Kidney tubule cell (primary cell): ENCODE measurements around the gene ACOT13.
"Not testable (repeated sequence)": the region's sequence is repeated elsewhere in the genome, so short reads cannot be mapped to it uniquely, and the experiment has no call there.

Source experiments
- DNase-seq: peaks from one replicate; pipeline ENCODE4 v3.0.0-alpha.2; 2018; ENCODE audit warnings: low spot score

The ACOT13 gene

GRCh38 chr6:24730653-24731052, 63.8 kb downstream of the ACOT13 start:
- not testable (repeated sequence) for DNase-seq

DNA sequence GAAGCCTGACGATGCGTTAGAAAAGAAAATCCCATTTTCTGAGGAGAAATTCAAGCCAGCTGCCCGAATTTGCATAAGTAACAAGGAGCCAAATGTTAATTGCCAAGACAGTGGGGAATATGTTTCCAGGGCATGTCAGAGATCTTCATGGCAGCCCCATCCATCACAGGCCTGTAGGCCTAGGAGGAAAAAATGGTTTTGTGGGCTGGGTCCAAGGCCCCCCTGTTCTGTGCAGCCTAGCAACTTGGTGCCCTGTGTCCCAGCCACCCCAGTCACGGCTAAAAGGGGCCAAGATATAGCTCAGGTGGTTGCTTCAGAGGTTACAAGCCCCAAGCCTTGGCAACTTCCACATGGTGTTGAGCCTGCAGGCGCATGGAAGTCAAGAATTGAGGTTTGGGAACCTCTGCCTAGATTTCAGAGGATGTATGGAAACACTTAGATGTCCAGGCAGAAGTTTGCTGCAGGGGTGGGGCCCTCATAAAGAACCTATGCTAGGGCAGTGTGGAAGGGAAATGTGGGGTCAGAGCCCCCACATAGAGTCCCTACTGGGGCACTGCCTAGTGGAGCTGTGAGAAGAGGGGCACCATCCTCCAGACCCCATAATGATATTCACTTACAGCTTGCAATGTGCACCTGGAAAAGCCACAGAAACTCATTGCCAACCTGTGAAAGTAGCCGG, 64.7 kb downstream of the ACOT13 start:
- not testable (repeated sequence) for DNase-seq

DNA sequence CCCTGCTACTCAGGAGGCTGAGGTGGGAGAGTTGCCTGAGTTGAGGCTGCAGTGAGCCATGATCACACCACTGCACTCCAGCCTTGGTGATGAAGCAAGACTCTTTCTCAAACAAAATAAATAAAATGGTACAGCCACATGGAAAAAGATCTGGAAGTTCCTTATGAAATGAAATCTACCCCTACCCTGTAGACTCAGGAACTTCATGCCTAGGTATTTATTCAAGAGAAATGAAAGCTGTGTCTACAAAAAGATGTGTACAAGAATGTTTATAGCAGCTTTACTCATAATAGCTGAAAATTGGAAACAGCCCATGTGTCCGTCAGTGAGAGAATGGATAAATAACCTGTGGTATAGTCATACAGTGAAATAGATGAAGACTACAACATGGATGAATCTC, 67.3 kb downstream of the ACOT13 start:
- DNase-seq = no peak

GRCh38 chr6:24734710-24735109, 67.8 kb downstream of the ACOT13 start:
- DNase-seq = not testable (repeated sequence)

DNA sequence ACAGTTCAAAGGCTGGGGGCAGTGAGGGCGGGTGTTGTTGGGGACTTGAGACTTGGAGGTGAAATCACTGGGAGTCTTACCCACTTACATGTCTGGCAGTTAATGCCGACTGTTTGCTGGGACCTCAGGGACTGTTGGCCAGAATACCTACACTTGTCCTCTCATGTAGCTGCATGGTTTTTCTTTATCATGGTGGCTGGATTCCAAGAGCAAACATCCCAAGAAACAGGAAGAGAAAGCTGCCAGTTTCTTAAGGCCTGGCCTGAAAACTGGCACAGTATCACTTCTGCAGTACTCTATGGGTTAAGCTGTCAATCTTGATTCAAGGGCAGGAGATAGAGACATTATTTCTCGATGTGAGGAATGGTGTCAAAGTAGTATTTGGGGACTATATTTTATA, 71.9 kb downstream of the ACOT13 start:
- no peak for DNase-seq

DNA sequence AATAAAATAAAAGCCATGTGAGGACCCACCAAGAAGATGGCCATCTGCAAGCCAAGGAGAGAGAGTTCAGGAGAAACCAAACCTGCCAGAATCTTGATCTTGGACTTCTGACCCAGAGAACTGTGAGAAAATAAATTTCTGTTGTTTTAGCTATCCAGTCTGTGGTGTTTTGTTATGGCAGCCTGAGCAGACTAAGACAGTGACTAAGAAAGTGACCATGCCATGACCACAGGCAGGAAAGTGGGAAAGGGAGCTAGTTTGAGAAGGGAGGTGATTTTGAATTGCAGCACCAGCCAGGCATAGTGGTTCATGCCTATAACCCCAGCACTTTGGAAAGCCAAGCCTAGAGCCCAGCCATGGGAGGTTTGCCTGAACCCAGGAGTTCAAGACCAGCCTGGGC, 74.0 kb downstream of the ACOT13 start:
- peak; percentile 63 for DNase-seq

DNA sequence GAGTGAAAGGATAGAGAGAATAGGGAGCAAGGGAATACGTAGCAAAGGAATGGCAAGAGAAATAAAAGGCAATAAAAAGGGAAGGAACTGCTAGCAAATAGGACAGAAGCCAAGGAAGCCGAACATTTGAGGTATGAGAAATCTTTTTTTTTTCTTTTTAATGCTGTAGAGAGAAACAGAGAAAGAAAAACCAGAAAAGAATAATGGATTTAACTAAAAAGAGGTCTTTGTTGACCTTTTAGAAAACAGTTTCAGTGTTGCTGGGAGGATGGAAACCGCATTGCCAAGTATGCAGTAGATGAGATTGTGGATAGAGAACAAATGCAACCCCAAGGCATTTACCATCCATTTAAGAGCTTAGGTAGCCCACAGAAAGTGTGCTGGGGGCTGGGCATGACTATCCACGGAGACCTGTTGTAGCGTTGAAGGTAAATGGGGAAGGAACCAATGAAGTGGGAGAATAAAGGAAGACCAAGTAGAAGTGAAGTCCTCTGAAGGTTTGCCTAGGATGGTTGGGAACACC, 75.4 kb downstream of the ACOT13 start:
- DNase-seq = no peak

- peak; percentile 96 for DNase-seq
Observed at GRCh38 chr6:24743265-24743943, 76.5 kb downstream of the ACOT13 start.

DNA sequence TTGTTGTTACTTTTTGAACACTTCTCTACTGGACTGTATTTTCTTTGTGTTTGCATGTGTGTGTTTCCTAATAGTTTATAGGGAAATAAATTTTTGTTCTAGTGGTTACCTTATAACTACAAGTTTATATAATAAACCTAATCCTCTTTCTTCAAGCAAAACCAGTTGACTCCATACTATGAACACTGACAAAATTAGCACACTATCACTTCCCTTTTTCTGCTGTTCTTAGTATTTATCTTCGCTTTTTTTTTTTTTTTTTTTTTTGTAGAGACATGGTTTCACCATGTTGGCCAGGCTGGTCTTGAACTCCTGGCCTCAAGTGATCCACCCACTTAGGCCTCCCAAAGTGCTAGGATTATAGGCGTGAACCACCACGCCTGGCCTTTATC, 77.1 kb downstream of the ACOT13 start:
- no peak for DNase-seq

- no peak for DNase-seq
Observed at GRCh38 chr6:24744911-24745310, 78.0 kb downstream of the ACOT13 start.

DNA sequence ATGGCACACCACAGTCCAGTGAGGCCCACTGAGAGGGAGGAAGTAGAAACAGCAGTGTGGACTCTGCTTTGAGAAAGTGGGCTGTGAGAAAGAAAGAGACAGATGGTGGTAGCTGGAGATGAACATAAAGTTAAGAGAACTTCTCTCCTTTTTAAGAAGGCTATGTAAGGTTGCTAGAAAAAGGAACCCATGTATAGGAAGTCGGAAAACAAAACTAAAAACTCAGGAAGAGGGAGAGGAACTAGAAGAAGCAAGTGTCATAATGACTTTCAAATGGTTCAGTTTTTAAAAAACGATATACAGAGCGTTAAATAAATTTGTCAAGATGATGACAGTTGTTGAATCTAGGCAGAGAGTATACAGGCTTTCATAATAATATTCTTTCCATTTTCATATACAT, 82.4 kb downstream of the ACOT13 start:
- DNase-seq = no peak

DNA sequence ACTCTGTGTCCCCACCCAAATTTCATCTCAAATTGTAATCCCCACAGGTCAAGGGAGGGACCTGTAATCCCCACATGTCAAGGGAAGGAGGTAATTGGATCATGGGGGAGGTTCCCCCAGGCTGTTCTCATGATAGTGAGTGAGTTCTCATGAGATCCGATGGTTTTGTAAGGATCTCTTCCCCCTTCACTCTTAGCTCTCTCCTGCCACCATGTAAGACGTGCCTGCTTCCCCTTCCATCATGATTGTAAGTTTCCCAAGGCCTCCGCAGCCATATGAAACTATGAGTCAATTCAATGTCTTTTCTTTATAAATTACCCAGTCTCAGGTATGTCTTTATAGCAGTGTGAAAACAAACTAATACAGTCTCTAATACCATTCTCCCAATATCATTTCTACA, 84.0 kb downstream of the ACOT13 start:
- not testable (repeated sequence) for DNase-seq

DNA sequence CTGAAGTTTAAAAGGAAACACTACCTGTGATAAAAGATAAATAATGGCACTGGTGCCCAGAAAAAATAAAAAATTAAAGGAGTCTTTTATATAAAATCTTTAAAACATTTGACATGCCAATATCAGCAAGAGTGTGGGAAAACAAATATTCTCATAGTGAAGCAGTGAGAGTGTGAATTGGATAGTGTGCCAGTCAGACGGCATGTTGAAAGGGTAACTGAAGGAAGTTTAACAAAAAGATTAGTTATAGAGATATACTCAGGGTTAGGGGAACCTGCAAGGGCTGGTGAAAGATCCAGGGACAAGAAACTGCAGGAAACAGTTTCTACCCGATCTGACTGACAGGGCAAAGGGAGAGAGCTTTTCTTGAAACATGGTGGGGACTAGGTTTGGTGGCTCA, 85.6 kb downstream of the ACOT13 start:
- DNase-seq = no peak

DNA sequence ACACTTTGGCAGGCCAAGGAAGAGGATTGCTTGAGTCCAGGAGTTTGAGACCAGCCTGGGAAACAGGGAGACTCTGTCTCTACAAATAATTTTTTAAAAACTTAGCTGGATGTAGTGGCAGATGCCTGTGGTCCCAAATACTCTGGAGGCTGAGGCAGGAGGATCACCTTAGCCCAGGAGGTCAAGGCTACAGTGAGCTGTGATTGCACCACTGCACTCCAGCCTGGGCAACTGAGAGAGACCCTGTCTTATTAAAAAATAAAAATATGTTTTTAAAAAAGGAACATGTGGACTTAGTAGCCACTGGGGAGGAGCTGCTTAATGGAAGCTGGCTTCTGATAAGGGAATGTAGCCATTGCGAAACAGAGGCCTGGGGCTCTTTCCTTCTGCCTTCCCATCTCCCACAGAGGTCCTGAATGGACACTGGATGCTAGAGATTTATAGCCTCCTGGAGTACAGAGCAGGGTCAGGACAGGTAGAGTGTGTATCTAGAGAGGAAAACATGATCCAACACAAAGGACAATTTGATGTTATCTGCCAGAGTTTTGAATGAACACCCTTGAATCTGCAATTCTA, 86.1 kb downstream of the ACOT13 start:
- DNase-seq = no peak

GRCh38 chr6:24753545-24753944, 86.7 kb downstream of the ACOT13 start:
- peak; percentile 71 for DNase-seq

DNA sequence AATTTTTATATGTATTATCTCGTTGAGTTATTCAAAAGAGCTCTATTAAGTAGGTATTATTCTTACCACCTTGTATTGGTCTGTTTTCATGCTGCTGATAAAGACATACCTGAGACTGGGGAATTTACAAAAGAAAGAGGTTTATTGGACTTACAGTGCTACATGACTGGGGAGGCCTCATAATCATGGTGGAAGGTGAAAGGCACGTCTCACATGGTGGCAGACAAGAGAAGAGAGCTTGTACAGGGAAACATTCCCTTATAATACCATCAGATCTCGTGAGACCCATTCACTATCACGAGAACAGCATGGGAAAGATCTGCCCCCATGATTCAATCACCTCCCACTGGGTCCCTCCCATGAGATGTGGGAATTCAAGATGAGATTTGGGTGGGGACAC, 87.5 kb downstream of the ACOT13 start:
- not testable (repeated sequence) for DNase-seq
